H1 (cell line): Measurements from ENCODE around the gene SLC23A2. TPM values are rescaled to one million over a fixed set of nuclear protein-coding genes. Genes with fewer than 3 reads are reported as not detected.

Source experiments
- CTCF ChIA-PET: fragments of 300-600 bp; sonication (Branson Sonifier 250); formaldehyde crosslinking; loops from one replicate; lab custom pipeline; 2021; ENCODE audit not compliant: partially characterized antibody; lab: Charles Lee
- POLR2A ChIA-PET: fragments of 300-600 bp; sonication (Branson Sonifier 250); formaldehyde crosslinking; loops from one replicate; lab custom pipeline; 2021; ENCODE audit warnings: inconsistent platforms; ENCODE audit not compliant: partially characterized antibody; lab: Charles Lee
- DNase-seq, 2 experiments: peaks; one replicate each; pipeline versions ENCODE4 v3.0.0 to v3.0.0-alpha.2; 2010 to 2022; ENCODE audit warnings: low spot score in 2 of 2, low read depth in 1 of 2, mixed read lengths in 1 of 2
- FAIRE-seq: peaks from 2 replicates; lab custom pipeline; 2011; peaks lifted over from hg19 to GRCh38; lab: Jason Lieb, UNC
- H2AFZ ChIP-seq: 2 replicates; pipeline ENCODE4 v1.8.1; 2012; ENCODE audit warnings: low read length, inconsistent platforms
- H2AK5ac ChIP-seq: 2 replicates; pipeline ENCODE4 v1.6.1; 2013; ENCODE audit warnings: low read depth, low read length
- H2BK120ac ChIP-seq: replicated peaks from 2 replicates; pipeline ENCODE3; 2013; ENCODE audit warnings: low read depth, low read length, inconsistent platforms
- H2BK12ac ChIP-seq: 2 replicates; pipeline ENCODE4 v1.6.1; 2013; ENCODE audit warnings: low read depth, low read length
- H2BK15ac ChIP-seq: 2 replicates; pipeline ENCODE4 v1.6.1; 2013; ENCODE audit warnings: low read length
- H2BK20ac ChIP-seq: 2 replicates; pipeline ENCODE4 v1.6.1; 2013; ENCODE audit warnings: low read length
- H2BK5ac ChIP-seq: 2 replicates; pipeline ENCODE4 v1.6.1; 2013; ENCODE audit warnings: low read depth, low read length
- H3K14ac ChIP-seq: 2 replicates; pipeline ENCODE4 v1.6.1; 2013; ENCODE audit warnings: inconsistent platforms; ENCODE audit not compliant: insufficient read length
- H3K18ac ChIP-seq: 2 replicates; pipeline ENCODE4 v1.6.1; 2013; ENCODE audit warnings: low read length; ENCODE audit errors: extremely low read depth
- H3K23ac ChIP-seq: 2 replicates; pipeline ENCODE4 v1.6.1; 2013; ENCODE audit warnings: inconsistent platforms; ENCODE audit not compliant: insufficient read length
- H3K23me2 ChIP-seq: 2 replicates; pipeline ENCODE4 v1.6.1; 2013; ENCODE audit warnings: low read depth, low read length
- H3K27ac ChIP-seq: 2 replicates; pipeline ENCODE4 v1.6.1; 2011; ENCODE audit warnings: low read depth, low read length, inconsistent platforms
- H3K27me3 ChIP-seq, 4 experiments: replicated peaks in 1 of 4; 1 replicate in 1 of 4; 2 replicates in 3 of 4; pipeline versions ENCODE4 v1.6.1 to v1.8.1; 2011 to 2013; ENCODE audit warnings: low read length in 3 of 4, mild to moderate bottlenecking in 3 of 4, inconsistent platforms in 2 of 4, mixed read lengths in 2 of 4, moderate library complexity in 1 of 4; ENCODE audit not compliant: control insufficient read depth in 3 of 4, insufficient read depth in 3 of 4; ENCODE audit errors: extremely low read depth in 1 of 4
- H3K36me3 ChIP-seq, 4 experiments: 2 replicates each; pipeline versions ENCODE4 v1.6.1 to v1.8.1; 2011 to 2013; ENCODE audit warnings: mild to moderate bottlenecking in 4 of 4, low read length in 3 of 4, moderate library complexity in 2 of 4, control low read depth in 1 of 4, inconsistent platforms in 1 of 4; ENCODE audit not compliant: insufficient read depth in 4 of 4, control insufficient read depth in 2 of 4
- H3K4ac ChIP-seq: replicated peaks from 2 replicates; pipeline ENCODE3; 2013; ENCODE audit warnings: low read length, low read depth, mixed read lengths, inconsistent platforms; ENCODE audit not compliant: insufficient read length
- H3K4me1 ChIP-seq, 4 experiments: replicated peaks in 1 of 4; 1 replicate in 1 of 4; 2 replicates in 3 of 4; pipeline versions ENCODE4 v1.6.1 to v1.8.1; 2011 to 2013; ENCODE audit warnings: low read length in 3 of 4, inconsistent platforms in 2 of 4, mixed read lengths in 1 of 4; ENCODE audit not compliant: insufficient read depth in 4 of 4, control insufficient read depth in 3 of 4
- H3K4me2 ChIP-seq, 2 experiments: 2 replicates each; pipeline versions ENCODE4 v1.6.1 to v1.8.1; 2011 to 2013; ENCODE audit warnings: low read depth in 2 of 2, low read length in 2 of 2, control low read depth in 1 of 2, inconsistent platforms in 1 of 2, mild to moderate bottlenecking in 1 of 2; ENCODE audit not compliant: insufficient read depth in 1 of 2
- H3K4me3 ChIP-seq, 4 experiments: fragments of 200-600, 300-600 bp in 1 of 4; sonication (generic), shearing (Covaris generic), sonication (Bioruptor Twin) in 1 of 4; 2 replicates each; pipeline versions ENCODE4 v1.5.1 to v1.8.1; 2011 to 2016; ENCODE audit warnings: low read length in 4 of 4, low read depth in 3 of 4, control low read depth in 2 of 4, inconsistent platforms in 2 of 4, mild to moderate bottlenecking in 2 of 4, mixed read lengths in 1 of 4, moderate library complexity in 1 of 4; ENCODE audit not compliant: insufficient read depth in 2 of 4; ENCODE audit errors: extremely low read depth in 1 of 4
- H3K56ac ChIP-seq: replicated peaks from 2 replicates; pipeline ENCODE3; 2013; ENCODE audit warnings: low read depth, mild to moderate bottlenecking, mixed read lengths, low read length, inconsistent platforms; ENCODE audit not compliant: insufficient read length
- H3K79me1 ChIP-seq: 2 replicates; pipeline ENCODE4 v1.6.1; 2013; ENCODE audit warnings: low read depth, low read length, control low read depth
- H3K79me2 ChIP-seq, 2 experiments: 2 replicates each; pipeline versions ENCODE4 v1.6.1 to v1.8.1; 2012 to 2013; ENCODE audit warnings: low read length in 2 of 2, mild to moderate bottlenecking in 2 of 2, inconsistent platforms in 1 of 2; ENCODE audit not compliant: insufficient read depth in 2 of 2, control insufficient read depth in 1 of 2
- H3K9ac ChIP-seq, 4 experiments: replicated peaks in 1 of 4; 1 replicate in 1 of 4; 2 replicates in 3 of 4; pipeline versions ENCODE4 v1.6.1 to v1.8.1; 2011 to 2013; ENCODE audit warnings: low read depth in 3 of 4, low read length in 3 of 4, control low read depth in 2 of 4, mild to moderate bottlenecking in 2 of 4, moderate library complexity in 2 of 4, inconsistent platforms in 1 of 4; ENCODE audit errors: extremely low read depth in 1 of 4
- H3K9me3 ChIP-seq, 2 experiments: 2 replicates each; pipeline versions ENCODE4 v1.6.1 to v1.8.1; 2012 to 2013; ENCODE audit warnings: mild to moderate bottlenecking in 2 of 2, moderate library complexity in 2 of 2, control low read depth in 1 of 2, inconsistent platforms in 1 of 2, low read depth in 1 of 2, low read length in 1 of 2, mixed read lengths in 1 of 2; ENCODE audit not compliant: insufficient read depth in 2 of 2
- H4K20me1 ChIP-seq, 2 experiments: replicated peaks in 1 of 2; 2 replicates each; pipeline versions ENCODE3 to v1.8.1; 2011 to 2013; ENCODE audit warnings: inconsistent platforms in 2 of 2, low read length in 2 of 2, mild to moderate bottlenecking in 1 of 2; ENCODE audit not compliant: insufficient read depth in 2 of 2, control insufficient read depth in 1 of 2
- H4K5ac ChIP-seq: 2 replicates; pipeline ENCODE4 v1.6.1; 2013; ENCODE audit warnings: low read length, low read depth, mixed read lengths, inconsistent platforms; ENCODE audit not compliant: insufficient read length
- H4K8ac ChIP-seq: 2 replicates; pipeline ENCODE4 v1.8.0; 2013; ENCODE audit warnings: mild to moderate bottlenecking, moderate library complexity, low read length, inconsistent platforms; ENCODE audit not compliant: insufficient read depth; ENCODE audit errors: extremely low read depth
- H4K91ac ChIP-seq: replicated peaks from 2 replicates; pipeline ENCODE3; 2013; ENCODE audit warnings: low read length, mixed read lengths, inconsistent platforms; ENCODE audit not compliant: insufficient read length
- CTCF ChIP-seq, 3 experiments: IDR thresholded peaks; 1 replicate in 2 of 3; 2 replicates in 1 of 3; pipeline versions ENCODE4 v1.5.1 to v1.6.1; 2011; ENCODE audit warnings: low read length in 3 of 3, mild to moderate bottlenecking in 3 of 3, inconsistent platforms in 2 of 3, low read depth in 1 of 3, moderate library complexity in 1 of 3; ENCODE audit not compliant: insufficient read depth in 1 of 3; ENCODE audit errors: control extremely low read depth in 1 of 3
- EGR1 ChIP-seq: IDR thresholded peaks from 2 replicates; pipeline ENCODE4 v1.6.1; 2011; ENCODE audit warnings: low read depth, low read length, borderline replicate concordance
- PHF8 ChIP-seq: fragments of 200-600 bp; sonication (generic); conservative IDR thresholded peaks from 2 replicates; pipeline ENCODE4 v1.7.1; 2012; ENCODE audit warnings: low read depth, mild to moderate bottlenecking, inconsistent platforms, low read length, moderate library complexity
- RAD21 ChIP-seq, 2 experiments: IDR thresholded peaks in 1 of 2; conservative IDR thresholded peaks in 1 of 2; 2 replicates each; pipeline ENCODE4 v1.6.1; 2011; ENCODE audit warnings: low read depth in 2 of 2, low read length in 2 of 2, improper control_type of control experiment in 1 of 2, inconsistent platforms in 1 of 2, mild to moderate bottlenecking in 1 of 2, moderate library complexity in 1 of 2
- SIN3A ChIP-seq, 2 experiments: IDR thresholded peaks in 1 of 2; conservative IDR thresholded peaks in 1 of 2; 2 replicates each; pipeline ENCODE4 v1.6.1; 2011 to 2012; ENCODE audit warnings: low read length in 2 of 2, improper control_type of control experiment in 1 of 2, low read depth in 1 of 2, mild to moderate bottlenecking in 1 of 2
- SP1 ChIP-seq: IDR thresholded peaks from 2 replicates; pipeline ENCODE4 v1.6.1; 2011; ENCODE audit warnings: low read depth, low read length
- TAF7 ChIP-seq: optimal IDR thresholded peaks from 2 replicates; pipeline ENCODE3; 2011; ENCODE audit warnings: low read depth, mild to moderate bottlenecking, inconsistent platforms, low read length, moderate library complexity, borderline replicate concordance
- YY1 ChIP-seq: IDR thresholded peaks from 2 replicates; pipeline ENCODE4 v1.6.1; 2011; ENCODE audit warnings: low read depth, mild to moderate bottlenecking, low read length
- WGBS, 2 experiments: shearing (Covaris generic) in 1 of 2; methylation state at CpG; one replicate each; pipeline versions ENCODE4 v1.1.6 to v1.1.7; 2013 to 2015; ENCODE audit warnings: low lambda C conversion rate in 2 of 2, mixed read lengths in 2 of 2, inconsistent platforms in 1 of 2, low coverage in 1 of 2, missing lambda C conversion rate in 1 of 2; ENCODE audit not compliant: insufficient replicate concordance in 2 of 2, insufficient coverage in 1 of 2, insufficient read length in 1 of 2; ENCODE audit errors: extremely low coverage in 1 of 2, missing lambda C conversion rate in 1 of 2; 5-methylcytosine and 5-hydroxymethylcytosine counted together
- polyA plus RNA-seq, 7 experiments: library from polyadenylated mRNA; depleted of rRNA in 3 of 7; stranded (reverse) in 5 of 7; unstranded in 2 of 7; fragments of >200 nt in 5 of 7; fragments of 200-250 nt in 2 of 7; gene quantifications; 1 replicate in 5 of 7; 2 replicates in 1 of 7; 4 replicates in 1 of 7; pipeline versions ENCODE4 v1.2.1 to v1.2.3, GENCODE V29; 2011 to 2013; ENCODE audit warnings: missing spikeins in 2 of 7, mixed read lengths in 2 of 7
- total RNA-seq: library from RNA; stranded (reverse); fragmentation: NEBNext Ultra II Directional; extraction: Animal tissue kit (Norgen Biotek cat#: 25700); gene quantifications from 2 replicates; pipeline ENCODE4 v1.2.1, GENCODE V29; 2021

SLC23A2 gene
- total and polyA plus RNA-seq, 2 of the 8 experiments (the other 6 are each of a cell fraction or from before 2014, with no cell fraction given): 17.0 to 18.6 TPM

DNA sequence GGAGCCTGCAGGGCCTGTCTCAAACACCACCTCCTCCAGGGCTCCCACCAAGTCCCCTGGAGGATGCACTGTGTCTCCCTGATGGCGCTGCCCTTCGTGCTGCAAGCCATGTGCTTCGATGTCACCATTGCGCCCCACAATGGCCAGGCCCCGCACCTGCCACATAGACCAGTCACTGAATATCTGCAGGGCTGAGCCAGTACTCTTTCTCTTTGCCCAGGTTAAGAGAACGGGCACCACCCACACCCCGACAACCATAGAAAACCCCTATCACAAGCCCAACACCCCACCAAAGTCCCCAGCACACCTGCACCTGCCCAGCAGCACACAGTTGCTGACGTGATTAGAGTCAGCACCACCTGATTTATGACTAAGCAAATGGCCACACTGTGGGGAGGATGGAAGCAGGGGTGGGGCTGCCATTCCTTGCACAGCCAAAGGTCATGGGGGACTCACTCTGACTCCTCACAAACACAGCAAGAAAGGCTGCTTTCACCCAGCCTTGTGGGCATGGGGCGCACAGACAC lies 104.3 kb downstream of the SLC23A2 start:
- Histone ChIP-seq H3K4me2 (no peak overlapping the region), H3K4ac (peak overlapping the region; percentile 34), H2BK20ac (peak overlapping the region; percentile 29; the same call in 1 of the 2 replicates), H3K36me3 (no peaks in the 10 kb centered on the region), H3K79me1 (no peaks in the 10 kb centered on the region; the same call in 1 of the 2 replicates), H4K5ac (no peak overlapping the region), H3K9ac (no peak overlapping the region), H3K23ac (no peak overlapping the region), H3K79me2 (no peaks in the 10 kb centered on the region), H3K18ac (0 out of 2 replicates have a peak overlapping the region, but pooled peaks have one; percentile 60), H2BK120ac (no peak overlapping the region), H4K8ac (peak overlapping the region; percentile 73; the same call in 1 of the 2 replicates), H3K14ac (no peak overlapping the region), H3K27me3 (no peaks in the 10 kb centered on the region; a peak in 1 of 7 replicates), H4K20me1 (no peaks in the 10 kb centered on the region), H2BK5ac (0 out of 2 replicates have a peak overlapping the region, but pooled peaks have one; percentile 18), H3K9me3 (no peaks in the 10 kb centered on the region), H3K4me3 (no peak overlapping the region), H2BK12ac (0 out of 2 replicates have a peak overlapping the region, but pooled peaks have one; percentile 19), H2AK5ac (no peak overlapping the region; the same call in 1 of the 2 replicates), H3K23me2 (no peaks in the 10 kb centered on the region), H3K56ac (no peak overlapping the region), H3K27ac (no peak overlapping the region), H3K4me1 (peaks cover 0 to 16% (median 10%) of the 10 kb centered on the region in 4 experiments; a peak in 5 of 7 replicates), H4K91ac (peak overlapping the region; percentile 52), H2BK15ac (no peak overlapping the region), H2AFZ (no peak overlapping the region; the same call in 1 of the 2 replicates)
- FAIRE-seq (no peak), DNase-seq (peak in 1 of 2 experiments; percentile 78)
- whole genome bisulfite sequencing, 2 experiments: 61% methylated on average over 9 of the region's 9 CpGs; no CpG with 5 or more reads in 1 of the 2 experiments
- ChIA-PET CTCF (interaction anchor here (1.0 to 2.8 kb wide), 9 partner anchors 9 to 156 kb away, joined by 3 to 12 read pairs (median 5); no protein-coding TSS in a partner anchor), POLR2A (interaction anchor here (1.0 kb wide), 1 partner anchor 15 kb away, joined by 4 read pairs; no protein-coding TSS in a partner anchor)
- TF ChIP-seq TAF7 (no peak), EGR1 (no peak), YY1 (peak; percentile 58), CTCF (IDR thresholded peaks at IDR 0.05; ENCODE audit: control extremely low read depth in 1 of 3, insufficient read depth in 1 of 3, low read depth in 1 of 3, low read length in 3 of 3) (peak; percentile 74 to 88 (median 82)), SIN3A (conservative IDR thresholded peaks at IDR 0.05 in 1 of 2, IDR thresholded peaks at IDR 0.05 in 1 of 2; ENCODE audit: low read depth in 1 of 2, low read length in 2 of 2) (0 out of 4 replicates have a peak, but pooled peaks of 1 of the 2 experiments have one; percentile 26), PHF8 (no peak), SP1 (no peak), RAD21 (IDR thresholded peaks at IDR 0.05 in 1 of 2, conservative IDR thresholded peaks at IDR 0.05 in 1 of 2; ENCODE audit: low read depth in 2 of 2, low read length in 2 of 2) (peak; percentile 79 to 86)
